HEK293 (cell line): ENCODE data around the gene CYP2E1.

Source experiments
- ZNF600 ChIP-seq: fragments of 450-650 bp; formaldehyde crosslinking; IDR thresholded peaks from 2 replicates; pipeline ENCODE4 v1.5.1; 2016; ENCODE audit warnings: missing biosample characterization, missing genetic modification characterization
- TF ChIP-seq, protein P1 (sequence below): fragments of 450-650 bp; formaldehyde crosslinking; IDR thresholded peaks from 2 replicates; pipeline ENCODE4 v1.5.1; 2016; ENCODE audit warnings: missing biosample characterization, missing genetic modification characterization
- TF ChIP-seq, protein P2 (sequence below): fragments of 450-650 bp; formaldehyde crosslinking; IDR thresholded peaks from 2 replicates; pipeline ENCODE4 v1.5.1; 2016; ENCODE audit warnings: missing biosample characterization, missing genetic modification characterization

DNA sequence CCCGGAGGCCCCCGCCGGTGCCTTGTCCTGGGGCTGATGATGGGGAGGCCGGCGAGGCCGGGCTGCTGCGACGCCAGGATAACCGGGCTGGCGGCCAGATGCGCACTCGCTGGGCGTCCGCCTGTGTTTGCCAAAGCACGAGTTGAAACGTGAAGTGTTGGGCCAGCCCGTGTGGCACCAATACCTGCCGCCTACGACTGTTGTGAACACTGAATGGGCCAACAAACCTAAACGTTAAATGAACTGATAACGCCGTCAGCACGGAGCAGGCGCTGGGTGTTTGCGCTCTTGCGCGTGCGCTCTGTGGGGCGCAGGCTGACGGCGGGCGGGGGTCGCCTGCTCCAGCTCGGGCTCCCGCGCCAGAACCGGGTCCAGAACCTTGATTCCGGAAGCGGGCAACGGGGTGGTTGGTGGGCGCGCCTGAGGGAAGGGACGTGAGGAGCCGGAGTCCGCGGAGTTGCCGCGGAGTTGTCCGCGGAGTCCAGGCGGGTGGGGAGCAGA, 658 bp downstream of the CYP2E1 start:
- TF ChIP-seq, protein P1, sequence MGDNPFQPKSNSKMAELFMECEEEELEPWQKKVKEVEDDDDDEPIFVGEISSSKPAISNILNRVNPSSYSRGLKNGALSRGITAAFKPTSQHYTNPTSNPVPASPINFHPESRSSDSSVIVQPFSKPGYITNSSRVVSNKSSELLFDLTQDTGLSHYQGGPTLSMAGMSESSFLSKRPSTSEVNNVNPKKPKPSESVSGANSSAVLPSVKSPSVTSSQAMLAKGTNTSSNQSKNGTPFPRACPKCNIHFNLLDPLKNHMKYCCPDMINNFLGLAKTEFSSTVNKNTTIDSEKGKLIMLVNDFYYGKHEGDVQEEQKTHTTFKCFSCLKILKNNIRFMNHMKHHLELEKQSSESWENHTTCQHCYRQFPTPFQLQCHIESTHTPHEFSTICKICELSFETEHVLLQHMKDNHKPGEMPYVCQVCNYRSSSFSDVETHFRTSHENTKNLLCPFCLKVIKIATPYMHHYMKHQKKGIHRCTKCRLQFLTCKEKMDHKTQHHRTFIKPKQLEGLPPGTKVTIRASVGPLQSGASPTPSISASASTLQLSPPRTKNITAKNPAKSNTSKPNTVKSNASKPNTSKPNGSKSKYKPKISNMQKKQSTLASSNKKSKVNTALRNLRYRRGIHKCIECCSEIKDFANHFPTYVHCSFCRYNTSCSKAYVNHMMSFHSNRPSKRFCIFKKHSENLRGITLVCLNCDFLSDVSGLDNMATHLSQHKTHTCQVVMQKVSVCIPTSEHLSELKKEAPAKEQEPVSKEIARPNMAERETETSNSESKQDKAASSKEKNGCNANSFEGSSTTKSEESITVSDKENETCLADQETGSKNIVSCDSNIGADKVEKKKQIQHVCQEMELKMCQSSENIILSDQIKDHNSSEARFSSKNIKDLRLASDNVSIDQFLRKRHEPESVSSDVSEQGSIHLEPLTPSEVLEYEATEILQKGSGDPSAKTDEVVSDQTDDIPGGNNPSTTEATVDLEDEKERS (tag by site-specific recombination): no peak
- no peak for TF ChIP-seq ZNF600
- TF ChIP-seq, protein P2, sequence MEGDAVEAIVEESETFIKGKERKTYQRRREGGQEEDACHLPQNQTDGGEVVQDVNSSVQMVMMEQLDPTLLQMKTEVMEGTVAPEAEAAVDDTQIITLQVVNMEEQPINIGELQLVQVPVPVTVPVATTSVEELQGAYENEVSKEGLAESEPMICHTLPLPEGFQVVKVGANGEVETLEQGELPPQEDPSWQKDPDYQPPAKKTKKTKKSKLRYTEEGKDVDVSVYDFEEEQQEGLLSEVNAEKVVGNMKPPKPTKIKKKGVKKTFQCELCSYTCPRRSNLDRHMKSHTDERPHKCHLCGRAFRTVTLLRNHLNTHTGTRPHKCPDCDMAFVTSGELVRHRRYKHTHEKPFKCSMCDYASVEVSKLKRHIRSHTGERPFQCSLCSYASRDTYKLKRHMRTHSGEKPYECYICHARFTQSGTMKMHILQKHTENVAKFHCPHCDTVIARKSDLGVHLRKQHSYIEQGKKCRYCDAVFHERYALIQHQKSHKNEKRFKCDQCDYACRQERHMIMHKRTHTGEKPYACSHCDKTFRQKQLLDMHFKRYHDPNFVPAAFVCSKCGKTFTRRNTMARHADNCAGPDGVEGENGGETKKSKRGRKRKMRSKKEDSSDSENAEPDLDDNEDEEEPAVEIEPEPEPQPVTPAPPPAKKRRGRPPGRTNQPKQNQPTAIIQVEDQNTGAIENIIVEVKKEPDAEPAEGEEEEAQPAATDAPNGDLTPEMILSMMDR (tag by site-specific recombination): no peak
